Measurements from ENCODE around the gene PRDX1.
"Not testable (repeated sequence)": the region's sequence is repeated elsewhere in the genome, so short reads cannot be mapped to it uniquely, and the experiment has no call there.

The PRDX1 gene

GRCh38 chr1:45541193-45541592 lies 19.5 kb upstream of the PRDX1 start:
- no peak overlapping the region for H3K27ac ChIP-seq
- no peak for DNase-seq (ENCODE audit: low read depth, low spot score)

DNA sequence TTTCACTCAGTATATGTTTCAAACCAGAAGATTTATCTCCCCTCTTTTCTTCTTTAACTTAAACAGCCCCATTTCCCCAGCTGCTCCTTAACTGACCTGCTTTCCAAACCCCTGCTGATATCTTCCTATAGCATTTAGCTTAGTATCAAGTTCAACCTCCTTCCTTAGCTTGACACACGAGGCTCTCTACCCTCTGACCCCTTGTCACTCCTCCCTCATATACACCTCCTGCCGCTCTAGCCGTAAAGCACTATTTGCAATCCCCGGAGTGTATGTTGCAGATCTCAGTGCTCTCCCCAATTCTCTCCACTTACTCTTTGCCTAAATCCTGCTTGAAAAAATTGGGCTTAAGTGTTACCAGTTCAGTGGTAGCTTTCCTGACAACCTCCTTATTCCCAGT lies 15.2 kb upstream of the PRDX1 start:
- DNase-seq (ENCODE audit: low read depth, low spot score), result no peak
- no peak overlapping the region for H3K27ac ChIP-seq

DNA sequence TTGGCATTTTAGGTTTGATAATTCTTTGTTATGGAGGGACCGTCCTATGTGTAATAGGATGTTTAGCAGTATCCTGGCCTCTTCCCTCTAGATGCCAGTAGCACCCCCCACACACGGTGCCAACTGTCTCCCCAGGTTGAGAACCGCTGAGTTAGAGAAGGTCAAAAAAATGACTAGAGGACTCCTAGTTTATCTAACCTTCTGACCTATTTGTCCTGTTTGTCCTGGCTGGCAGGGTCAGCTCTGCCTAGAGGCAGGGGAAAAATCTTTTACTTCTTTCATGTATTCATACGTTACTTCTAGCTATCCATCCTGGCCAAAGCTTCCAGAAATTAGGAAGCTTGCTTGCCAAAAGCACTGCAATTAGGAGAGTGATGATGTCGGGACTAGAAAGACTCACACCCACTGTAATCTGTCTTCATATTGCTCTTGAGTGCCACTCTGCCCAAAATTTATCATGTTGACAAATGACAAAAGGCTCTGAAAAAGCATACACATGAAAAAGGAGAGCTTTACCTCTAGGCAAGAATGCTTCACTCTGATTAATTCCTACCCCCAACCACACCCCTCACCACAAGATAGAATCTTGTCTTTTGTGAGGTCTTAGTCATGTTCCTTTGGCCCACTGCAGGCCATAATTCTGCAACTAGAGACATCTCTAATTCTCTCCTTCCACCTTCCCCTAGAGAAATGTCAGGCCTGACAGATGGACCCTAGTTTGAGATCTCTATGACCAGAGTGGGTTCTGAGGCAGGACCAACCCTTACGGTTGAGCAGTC lies 14.5 kb upstream of the PRDX1 start:
- H3K27ac ChIP-seq, result no peak overlapping the region
- no peak for DNase-seq (ENCODE audit: low read depth, low spot score)

- no peak overlapping the region for H3K27ac ChIP-seq
- DNase-seq (ENCODE audit: low read depth, low spot score), result no peak
These were observed 10.2 kb upstream of the PRDX1 start for GRCh38 chr1:45531873-45532272.

DNA sequence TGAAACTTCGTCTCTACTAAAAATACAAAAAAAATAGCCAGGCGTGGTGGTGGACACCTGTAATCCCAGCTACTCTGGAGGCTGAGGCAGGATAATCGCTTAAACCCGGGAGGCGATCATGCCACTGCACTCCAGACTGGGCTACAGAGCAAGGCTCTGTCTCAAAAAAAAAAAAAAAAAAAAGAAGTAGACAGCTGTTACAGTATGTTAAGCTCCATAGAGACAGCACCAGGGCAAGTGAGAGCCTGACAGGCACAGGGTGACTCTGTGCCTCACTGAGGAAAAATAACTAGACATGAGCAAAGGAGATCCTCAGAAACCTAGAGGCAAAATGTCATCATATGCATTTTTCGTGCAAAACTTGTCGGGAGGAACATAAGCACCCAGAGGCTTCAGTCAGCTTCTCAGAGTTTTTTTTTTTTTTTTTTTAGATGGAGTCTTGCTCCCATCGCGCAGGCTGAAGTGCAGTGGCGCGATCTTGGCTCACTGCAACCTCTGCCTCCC lies 9.0 kb upstream of the PRDX1 start:
- no peak for DNase-seq (ENCODE audit: low read depth, low spot score)
- no peak overlapping the region for H3K27ac ChIP-seq

DNA sequence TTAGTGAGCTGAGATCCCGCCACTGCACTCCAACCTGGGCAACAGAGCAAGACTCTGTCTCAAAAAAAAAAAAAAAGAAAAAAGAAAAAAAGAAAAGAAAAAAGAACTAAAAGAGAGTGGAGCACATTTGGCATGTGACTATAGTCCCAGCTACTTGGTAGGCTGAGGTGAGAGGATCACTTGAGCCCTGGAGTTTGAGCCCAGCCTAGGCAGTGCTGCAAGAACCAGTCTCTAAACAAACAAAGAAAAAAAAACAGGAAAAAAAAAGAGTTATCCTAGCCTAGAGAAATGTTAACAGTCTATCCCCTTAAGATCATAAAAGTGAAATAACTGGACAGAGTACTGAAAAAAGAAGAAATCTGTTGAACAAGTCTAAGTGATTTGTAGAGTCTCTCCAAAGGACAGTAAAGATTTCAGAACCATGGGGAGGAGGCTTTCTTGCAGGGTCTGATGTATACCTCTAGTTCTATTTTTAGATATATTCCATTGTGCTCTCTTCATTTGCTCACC lies 4.5 kb upstream of the PRDX1 start:
- no peak overlapping the region for H3K27ac ChIP-seq
- no peak for DNase-seq (ENCODE audit: low read depth, low spot score)

DNA sequence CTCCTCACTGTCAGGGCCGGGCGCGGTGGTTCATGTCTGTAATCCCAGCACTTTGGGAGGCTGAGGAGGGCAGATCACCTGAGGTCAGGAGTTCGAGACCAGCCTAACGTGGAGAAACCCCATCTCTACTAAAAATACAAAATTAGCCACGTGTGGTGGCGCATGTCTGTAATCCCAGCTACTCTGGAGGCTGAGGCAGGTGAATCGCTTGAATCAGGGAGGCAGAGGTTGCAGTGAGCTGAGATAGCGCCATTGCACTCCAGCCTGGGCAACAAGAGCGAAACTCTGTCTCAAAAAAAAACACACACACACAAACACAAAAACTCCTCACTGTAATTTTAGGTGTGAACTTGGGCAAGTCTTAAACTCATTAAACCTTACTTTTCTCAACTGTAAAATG lies 2.3 kb upstream of the PRDX1 start:
- not testable (repeated sequence) for H3K27ac ChIP-seq; DNase-seq (ENCODE audit: low read depth, low spot score)

DNA sequence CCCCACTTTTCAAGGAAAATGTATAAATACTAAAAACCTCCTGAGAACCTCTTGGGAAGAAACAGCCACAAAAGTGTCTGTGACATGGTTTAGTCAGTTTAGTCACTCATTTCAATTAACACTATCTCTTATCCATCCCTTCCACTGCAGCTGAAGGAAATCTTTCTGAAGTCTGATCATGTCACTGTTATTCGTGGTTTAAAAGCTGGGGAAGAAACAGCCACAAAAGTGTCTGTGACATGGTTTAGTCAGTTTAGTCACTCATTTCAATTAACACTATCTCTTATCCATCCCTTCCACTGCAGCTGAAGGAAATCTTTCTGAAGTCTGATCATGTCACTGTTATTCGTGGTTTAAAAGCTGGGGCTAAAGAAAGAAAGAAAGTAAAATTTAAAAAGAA lies 1.8 kb upstream of the PRDX1 start:
- H3K27ac ChIP-seq; DNase-seq (ENCODE audit: low read depth, low spot score): not testable (repeated sequence)

DNA sequence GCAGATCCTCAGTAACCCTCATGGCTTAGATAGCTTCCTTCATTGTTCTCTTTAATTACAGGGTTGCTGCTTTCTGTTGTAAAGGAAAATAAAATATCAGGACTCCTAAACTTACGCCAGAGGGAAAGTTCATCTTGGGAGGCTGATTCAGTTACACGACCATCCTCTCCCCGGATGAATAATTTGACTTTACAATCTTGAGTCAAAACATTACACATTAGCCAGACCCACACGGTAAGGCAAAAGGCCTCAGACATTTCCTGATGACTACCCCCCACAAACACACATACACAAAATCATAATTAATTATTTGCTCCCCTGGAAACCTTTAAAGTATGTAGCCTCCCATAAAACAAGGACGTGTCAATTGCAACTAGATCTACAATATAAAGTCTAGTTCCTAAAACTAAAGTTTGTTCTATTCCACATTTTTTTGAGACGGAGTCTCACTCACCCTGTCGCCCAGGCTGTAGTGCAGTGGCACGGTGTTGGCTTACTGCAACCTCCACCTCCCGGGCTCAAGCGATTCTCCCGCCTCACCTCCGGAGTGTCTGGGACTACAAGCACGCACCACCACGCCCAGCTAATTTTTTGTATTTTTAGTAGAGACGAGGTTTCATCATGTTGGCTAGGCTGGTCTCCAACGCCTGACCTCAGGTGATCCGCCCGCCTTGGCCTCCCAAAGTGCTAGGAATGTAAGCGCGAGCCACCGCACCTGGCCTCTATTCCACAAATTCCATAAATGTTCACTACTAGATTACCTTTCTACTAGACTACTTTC lies 830 bp upstream of the PRDX1 start:
- H3K27ac ChIP-seq, result peak overlapping the region; percentile 82
- DNase-seq (ENCODE audit: low read depth, low spot score), result no peak

GRCh38 chr1:45519774-45520173 lies 1.9 kb downstream of the PRDX1 start:
- not testable (repeated sequence) for H3K27ac ChIP-seq; DNase-seq (ENCODE audit: low read depth, low spot score)

GRCh38 chr1:45518910-45519309 lies 2.8 kb downstream of the PRDX1 start:
- H3K27ac ChIP-seq, result no peak overlapping the region
- no peak for DNase-seq (ENCODE audit: low read depth, low spot score)

DNA sequence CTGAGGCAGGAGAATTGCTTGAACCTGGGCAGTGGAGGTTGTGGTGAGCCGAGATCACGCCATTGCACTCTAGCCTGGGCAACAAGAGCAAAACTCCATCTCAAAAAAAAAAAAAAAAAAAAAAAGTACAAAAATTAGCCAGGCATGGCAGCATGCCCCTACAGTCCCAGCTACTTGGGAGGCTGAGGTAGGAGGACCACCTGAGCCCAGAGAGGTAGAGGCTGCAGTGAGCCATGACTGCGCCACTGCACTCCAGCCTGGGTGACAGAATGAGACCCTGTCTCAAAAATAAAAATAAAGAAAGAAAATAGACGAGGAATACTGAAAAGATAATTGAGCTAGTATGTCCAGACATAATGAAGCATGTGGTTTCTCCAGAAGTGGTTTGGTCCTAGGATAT lies 3.3 kb downstream of the PRDX1 start:
- not testable (repeated sequence) for H3K27ac ChIP-seq; DNase-seq (ENCODE audit: low read depth, low spot score)

DNA sequence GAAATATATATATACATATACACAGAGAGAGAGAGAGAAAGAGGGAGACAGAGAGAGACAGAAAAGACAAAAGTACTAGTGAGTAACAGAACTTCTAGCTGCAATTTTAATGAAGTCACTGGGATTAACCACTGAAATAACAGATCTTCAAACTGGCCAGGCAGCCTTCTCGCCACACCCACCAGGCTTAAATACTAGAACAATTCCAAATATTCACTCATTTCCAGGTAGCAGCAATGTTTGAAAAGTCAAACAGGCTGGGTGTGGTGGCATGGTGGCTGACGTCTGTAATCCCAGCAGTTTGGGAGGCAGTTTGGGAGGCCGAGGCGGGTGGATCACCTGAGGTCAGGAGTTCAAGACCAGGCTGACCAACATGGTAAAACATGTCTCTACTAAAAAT lies 5.2 kb downstream of the PRDX1 start:
- DNase-seq (ENCODE audit: low read depth, low spot score), result no peak
- H3K27ac ChIP-seq, result peak overlapping the region; percentile 59

DNA sequence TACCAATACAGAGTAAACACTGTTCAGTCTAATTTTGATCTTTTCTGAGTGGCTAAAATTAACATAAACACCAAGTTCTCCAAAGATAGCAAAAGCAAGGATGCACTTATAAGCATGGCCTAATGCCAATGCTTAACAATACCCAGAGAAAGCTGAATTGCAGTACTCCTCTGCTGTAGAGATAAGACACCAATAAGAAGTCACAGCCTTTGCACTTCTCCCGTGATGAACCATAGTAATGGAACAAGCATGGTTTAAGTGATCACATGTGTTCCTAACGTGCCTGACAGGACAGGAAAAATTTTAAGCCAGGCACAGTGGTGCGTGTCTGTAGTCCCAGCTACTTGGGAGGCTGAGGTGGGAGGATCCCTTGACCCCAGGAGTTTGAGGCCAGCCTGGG lies 5.6 kb downstream of the PRDX1 start:
- no peak for DNase-seq (ENCODE audit: low read depth, low spot score)
- peak overlapping the region; percentile 59 for H3K27ac ChIP-seq

DNA sequence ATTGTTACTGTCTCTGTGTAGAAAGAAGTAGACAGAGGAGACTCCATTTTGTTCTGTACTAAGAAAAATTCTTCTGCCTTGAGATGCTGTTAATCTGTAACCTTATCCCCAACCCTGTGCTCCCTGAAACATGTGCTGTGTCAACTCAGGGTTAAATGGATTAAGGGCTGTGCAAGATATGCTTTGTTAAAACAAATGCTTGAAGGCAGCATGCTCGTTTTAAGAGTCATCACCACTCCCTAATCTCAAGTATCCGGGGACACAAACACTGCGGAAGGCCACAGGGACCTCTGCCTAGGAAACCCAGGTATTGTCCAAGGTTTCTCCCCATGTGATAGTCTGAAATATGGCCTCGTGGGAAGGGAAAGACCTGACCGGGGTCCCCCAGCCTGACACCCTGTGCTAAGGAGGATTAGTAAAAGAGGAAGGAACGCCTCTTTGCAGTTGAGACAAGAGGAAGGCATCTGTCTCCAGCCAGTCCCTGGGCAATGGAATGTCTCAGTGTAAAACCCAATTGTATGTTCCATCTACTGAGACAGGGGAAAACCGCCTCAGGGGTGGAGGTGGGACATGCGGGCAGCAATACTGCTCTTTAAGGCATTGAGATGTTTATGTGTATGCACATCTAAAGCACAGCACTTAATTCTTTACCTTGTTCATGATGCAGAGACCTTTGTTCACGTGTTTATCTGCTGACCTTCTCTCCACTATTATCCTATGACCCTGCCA lies 8.0 kb downstream of the PRDX1 start:
- not testable (repeated sequence) for DNase-seq (ENCODE audit: low read depth, low spot score)
- peak overlapping the region; percentile 59 for H3K27ac ChIP-seq

- H3K27ac ChIP-seq, result peak overlapping the region; percentile 59
- no peak for DNase-seq (ENCODE audit: low read depth, low spot score)
These were observed 9.0 kb downstream of the PRDX1 start for GRCh38 chr1:45512641-45513054.

GRCh38 chr1:45510972-45511527 lies 10.6 kb downstream of the PRDX1 start:
- no peak overlapping the region for H3K27ac ChIP-seq
- DNase-seq (ENCODE audit: low read depth, low spot score), result no peak

GRCh38 chr1:45510036-45510971 lies 11.4 kb downstream of the PRDX1 start:
- DNase-seq (ENCODE audit: low read depth, low spot score), result no peak
- H3K27ac ChIP-seq, result no peak overlapping the region
